SKM-1 treated with dmso at 0.1 percent for 144 hours (cell line): ENCODE data around the gene SALL3.
A peak's percentile ranks its signal among the peaks of the same experiment; 100 is the strongest.
"Not testable (repeated sequence)": the region's sequence is repeated elsewhere in the genome, so short reads cannot be mapped to it uniquely, and the experiment has no call there.

Experiments used
- DNase-seq: peaks from one replicate; lab custom pipeline; 2025; ENCODE audit not compliant: unreplicated experiment; lab: John Stamatoyannopoulos, UW

Gene SALL3

GRCh38 chr18:78979730-78980278, at the start of gene SALL3:
TSS of gene SALL3 (plus strand) at chr18:78979818. CDS start at chr18:78980275, 457 bp downstream.
- DNase-seq, result peak; percentile 16

GRCh38 chr18:78932281-78932680, 47.3 kb upstream of the SALL3 start:
- no peak for DNase-seq

- DNase-seq, result no peak
Measured at GRCh38 chr18:78934003-78934402, 45.6 kb upstream of the SALL3 start.

- no peak for DNase-seq
Measured at GRCh38 chr18:78934551-78935225, 44.9 kb upstream of the SALL3 start.

- no peak for DNase-seq
Measured at GRCh38 chr18:78935406-78935805, 44.2 kb upstream of the SALL3 start.

DNA sequence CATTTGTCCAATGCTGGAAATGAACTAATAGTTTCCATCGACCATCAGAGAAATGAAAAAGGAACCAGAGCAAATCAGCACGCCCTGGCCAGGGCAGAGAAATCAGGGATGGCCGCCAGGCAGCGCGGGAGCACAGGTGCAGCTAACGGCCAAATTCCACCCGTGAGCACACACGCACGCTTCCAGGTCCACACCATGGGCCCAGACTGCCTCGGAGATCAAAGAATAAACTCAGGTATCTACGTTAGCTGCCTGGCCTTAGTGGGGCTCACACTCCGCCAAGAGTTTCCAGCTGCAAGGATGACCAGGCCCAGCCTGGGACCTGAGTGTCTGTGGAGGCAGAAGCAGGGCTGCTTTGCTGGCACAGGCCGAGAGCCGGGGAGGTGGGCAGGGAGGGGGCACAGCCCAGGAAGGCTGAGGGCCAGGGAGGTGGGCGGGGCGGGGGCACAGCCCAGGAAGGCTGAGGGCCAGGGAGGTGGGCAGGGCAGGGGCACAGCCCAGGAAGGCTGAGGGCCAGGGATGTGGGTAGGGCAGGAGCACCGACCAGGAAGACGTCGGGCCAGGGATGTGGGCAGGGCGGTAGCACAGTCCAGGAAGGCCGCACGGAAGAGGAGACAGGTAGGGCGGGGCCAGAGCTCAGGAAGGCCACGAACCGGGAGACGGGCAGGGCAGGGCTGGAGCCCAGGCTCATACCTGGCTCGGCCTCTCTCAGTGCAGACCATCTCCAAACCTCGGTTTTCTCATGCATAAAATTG, 43.2 kb upstream of the SALL3 start:
- DNase-seq, result no peak

- DNase-seq, result no peak
Measured at GRCh38 chr18:78937166-78937565, 42.5 kb upstream of the SALL3 start.

- no peak for DNase-seq
Measured at GRCh38 chr18:78939105-78939504, 40.5 kb upstream of the SALL3 start.

DNA sequence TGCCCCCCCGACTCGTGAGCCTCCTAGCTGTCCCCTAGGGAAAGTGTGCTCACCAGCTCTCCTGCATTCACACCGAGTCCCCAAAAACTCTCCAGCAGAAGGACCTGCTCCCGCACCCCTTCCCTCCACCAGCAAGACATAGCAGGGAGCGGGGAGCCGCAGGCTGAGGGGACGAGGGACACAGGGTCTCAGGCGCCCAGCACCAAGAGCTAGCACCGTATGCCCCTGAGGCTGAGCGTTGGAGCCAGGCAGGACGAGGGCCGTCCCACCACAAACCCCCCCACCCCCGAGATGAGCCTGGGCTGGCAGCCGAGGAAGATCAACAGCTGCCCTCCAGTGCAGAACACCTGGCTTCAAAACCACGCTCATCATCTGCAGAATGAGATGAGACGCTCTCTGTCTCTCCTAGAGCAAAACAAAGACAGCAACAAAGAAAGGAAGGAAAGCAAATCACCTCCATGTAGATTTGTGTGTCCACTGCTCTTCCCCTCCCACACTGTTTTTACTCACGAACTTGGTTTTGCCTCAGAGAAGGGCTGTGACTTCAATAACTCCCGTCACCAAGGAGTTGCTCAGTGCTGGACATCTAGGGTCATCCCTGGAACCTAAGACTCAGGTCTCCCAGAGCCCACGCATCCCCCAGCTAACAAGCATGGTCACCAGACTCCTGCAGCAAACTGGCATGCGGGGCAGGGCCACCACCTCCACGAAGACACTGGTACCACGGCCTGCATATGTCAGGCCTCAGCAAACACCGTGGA, 39.7 kb upstream of the SALL3 start:
- no peak for DNase-seq

DNA sequence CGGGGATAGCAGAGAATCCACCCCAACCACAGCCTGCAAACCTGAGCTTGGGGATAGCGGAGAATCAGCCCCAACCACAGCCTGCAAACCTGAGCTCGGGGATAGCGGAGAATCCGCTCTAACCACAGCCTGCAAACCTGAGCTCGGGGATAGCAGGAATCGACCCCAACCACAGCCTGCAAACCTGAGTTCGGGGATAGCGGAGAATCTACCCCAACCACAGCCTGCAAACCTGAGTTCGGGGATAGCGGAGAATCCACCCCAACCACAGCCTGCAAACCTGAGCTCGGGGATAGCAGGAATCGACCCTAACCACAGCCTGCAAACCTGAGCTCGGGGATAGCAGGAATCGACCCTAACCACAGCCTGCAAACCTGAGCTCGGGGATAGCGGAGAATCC, 37.4 kb upstream of the SALL3 start:
- DNase-seq, result not testable (repeated sequence)

DNA sequence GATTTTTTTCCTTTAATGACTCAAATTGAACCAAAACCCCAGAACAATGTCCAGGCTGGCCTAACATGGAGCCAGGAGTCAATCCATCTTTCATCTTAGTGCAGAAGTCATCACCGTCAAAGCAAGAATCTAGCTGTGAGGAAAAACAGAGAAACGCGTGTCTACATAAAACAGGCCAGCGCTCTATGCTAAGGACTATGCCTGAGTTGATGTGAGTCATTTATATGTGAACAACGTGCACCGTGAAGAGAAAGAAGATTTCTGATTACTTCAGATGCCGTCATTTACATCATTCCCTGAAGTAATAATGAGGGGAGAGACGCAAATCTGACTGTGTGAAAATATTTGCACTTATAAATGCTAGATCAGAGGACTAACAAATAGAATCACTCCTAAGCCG, 34.0 kb upstream of the SALL3 start:
- DNase-seq, result no peak

GRCh38 chr18:78947291-78947690, 32.3 kb upstream of the SALL3 start:
- DNase-seq, result no peak

- no peak for DNase-seq
Measured at GRCh38 chr18:78948221-78948620, 31.4 kb upstream of the SALL3 start.

GRCh38 chr18:78948707-78949106, 30.9 kb upstream of the SALL3 start:
- no peak for DNase-seq

DNA sequence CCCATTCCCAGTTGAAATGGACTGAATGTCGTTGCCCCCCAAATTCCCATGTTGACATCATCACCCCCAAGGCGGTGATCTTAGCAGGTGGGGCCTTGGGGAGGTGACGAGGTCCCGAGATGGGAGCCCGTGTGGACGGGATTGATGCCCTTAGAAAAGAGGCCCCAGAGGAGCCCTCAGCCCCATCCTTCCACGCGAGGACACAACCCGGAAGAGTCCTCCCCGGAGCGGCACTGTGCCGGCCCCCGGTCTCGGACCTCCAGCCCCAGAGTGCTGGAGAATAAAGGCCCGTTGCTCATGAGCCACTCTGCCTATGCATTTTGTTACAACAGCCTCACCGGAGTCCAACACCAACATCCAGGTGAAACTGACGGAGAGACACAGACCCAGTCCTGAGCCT, 30.4 kb upstream of the SALL3 start:
- no peak for DNase-seq

DNA sequence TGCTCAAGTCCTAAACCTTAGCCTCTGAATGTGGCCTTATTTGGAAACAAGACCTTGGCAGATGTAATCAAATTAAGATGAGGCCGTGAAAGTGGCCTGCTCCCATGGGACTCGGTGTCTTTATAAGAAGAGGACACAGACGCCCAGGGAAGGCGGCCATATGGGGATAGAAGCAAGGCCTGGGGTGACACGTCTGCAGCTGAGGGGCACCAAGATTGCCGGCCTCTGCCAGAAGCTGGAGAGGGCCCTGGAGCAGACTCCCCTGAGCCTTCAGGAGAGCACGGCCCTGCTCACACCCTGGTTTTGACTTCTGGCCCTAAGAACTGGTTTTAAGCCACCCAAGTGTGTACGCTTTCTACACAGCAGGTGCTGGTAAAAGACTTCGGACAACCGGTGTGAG, 29.2 kb upstream of the SALL3 start:
- DNase-seq, result no peak

DNA sequence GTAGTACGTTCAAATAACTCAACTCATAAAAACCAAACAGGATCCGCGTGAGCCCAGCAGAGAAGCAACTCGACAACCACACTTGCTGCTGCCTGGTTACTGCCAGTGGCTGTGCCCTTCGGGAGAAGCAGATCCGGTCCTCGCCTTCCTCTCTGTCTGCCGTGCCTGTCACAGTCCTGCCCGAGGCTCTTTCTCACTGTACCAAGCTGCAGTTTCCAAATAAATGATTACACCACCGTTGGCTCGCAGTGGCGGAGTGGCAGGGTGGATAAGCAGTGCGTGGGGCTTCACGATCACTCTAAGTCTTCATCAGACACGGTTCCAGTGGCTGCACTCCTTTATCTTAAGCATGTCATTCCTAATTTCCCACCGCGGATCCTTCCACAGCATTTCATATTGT, 26.1 kb upstream of the SALL3 start:
- DNase-seq, result no peak

DNA sequence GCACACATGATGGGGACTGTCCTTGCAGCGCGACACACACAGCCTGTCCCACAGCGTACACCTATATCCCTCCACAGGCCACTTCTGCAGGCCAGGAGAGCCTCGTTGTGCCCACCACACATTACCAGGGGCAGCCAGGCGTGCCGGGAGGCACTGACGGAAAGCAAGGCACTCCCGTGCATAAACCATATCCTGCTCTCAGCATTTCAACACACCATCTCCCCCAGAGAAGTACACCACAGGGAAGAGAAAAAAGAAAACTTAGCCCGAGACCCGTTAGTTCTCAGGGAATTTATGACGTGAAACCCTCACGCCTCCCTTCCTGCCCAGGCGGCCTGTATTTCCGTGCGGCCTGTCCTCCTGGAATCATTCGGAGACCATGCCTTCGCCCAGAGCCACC, 24.6 kb upstream of the SALL3 start:
- no peak for DNase-seq

GRCh38 chr18:78957140-78957539, 22.5 kb upstream of the SALL3 start:
- no peak for DNase-seq

DNA sequence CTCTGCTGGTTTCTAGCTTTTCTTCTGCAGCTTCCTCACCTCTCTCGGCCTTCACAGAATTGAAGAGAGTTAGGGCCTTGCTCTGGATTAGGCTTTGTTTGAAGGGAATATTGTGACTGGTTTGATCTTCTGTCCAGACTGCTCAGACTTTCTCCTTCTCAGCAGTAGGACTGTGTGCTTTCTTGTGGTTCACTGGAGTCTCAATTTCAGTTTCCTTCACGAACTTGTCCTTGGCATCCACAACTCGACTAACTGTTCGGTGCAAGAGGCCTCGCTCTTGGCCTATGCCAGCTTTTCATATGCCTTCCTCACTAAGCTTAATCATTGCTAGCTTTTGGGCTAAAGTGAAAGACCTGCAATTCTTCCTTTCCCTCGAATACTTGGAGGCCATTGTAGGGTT, 18.9 kb upstream of the SALL3 start:
- no peak for DNase-seq

GRCh38 chr18:78962098-78962497, 17.5 kb upstream of the SALL3 start:
- DNase-seq, result no peak

DNA sequence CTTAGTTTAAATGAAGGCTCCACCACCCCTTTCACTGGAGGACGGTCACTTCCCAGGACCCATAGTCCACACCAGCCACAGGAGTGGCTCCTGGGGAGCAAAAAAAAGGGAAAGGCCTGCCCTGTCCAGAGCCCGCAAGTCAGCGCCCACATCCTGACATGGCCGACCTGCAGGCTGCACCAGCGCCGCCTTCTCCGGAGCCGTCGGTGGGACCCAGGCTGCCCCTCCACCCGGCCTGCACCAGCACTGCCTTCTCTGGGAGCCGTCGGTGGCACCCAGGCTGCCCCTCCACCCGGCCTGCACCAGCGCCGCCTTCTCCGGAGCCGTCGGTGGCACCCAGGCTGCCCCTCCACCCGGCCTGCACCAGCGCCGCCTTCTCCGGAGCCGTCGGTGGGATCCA, 14.9 kb upstream of the SALL3 start:
- DNase-seq, result not testable (repeated sequence)
